ENCODE results near the gene FDX2. TPM values are rescaled to one million over a fixed set of nuclear protein-coding genes. Genes with fewer than 3 reads are reported as not detected.

Gene FDX2
- 16.0 TPM for total RNA-seq (ENCODE audit: unreplicated experiment)
- long read RNA-seq, transcript FDX2-202 (5 exons, 1,012 nt), result major isoform, 12 of 18 reads
- long read RNA-seq, partial matches to known transcripts, result 1 of 18 reads
- long read RNA-seq, other reads (novel, unspliced or antisense), result 1 of 18 reads

GRCh38 chr19:10315335-10316214 is at the start of gene FDX2:
Gene FDX2, minus strand, starts transcription at chr19:10316015. Its CDS starts 19 bp downstream, at chr19:10315996.
- peak; percentile 94 for DNase-seq
- H3K27me3 Mint-ChIP-seq (ENCODE audit: unreplicated experiment), result peaks cover 8% of the 10 kb centered on the region
- TF ChIP-seq CTCF (IDR thresholded peaks at IDR 0.05; ENCODE audit: partially characterized antibody, unreplicated experiment), result no peak
- H3K27ac Mint-ChIP-seq (ENCODE audit: unreplicated experiment), result peak within 1 kb of the TSS; percentile 95
- H3K4me3 Mint-ChIP-seq (ENCODE audit: unreplicated experiment), result peak within 1 kb of the TSS; percentile 96
- peaks cover 4% of the 10 kb centered on the region for H3K36me3 Mint-ChIP-seq (ENCODE audit: unreplicated experiment)
- peaks cover 7% of the 10 kb centered on the region for H3K9me3 Mint-ChIP-seq (ENCODE audit: unreplicated experiment)
- peaks cover 5% of the 10 kb centered on the region for H3K4me1 Mint-ChIP-seq (ENCODE audit: low read depth, unreplicated experiment)

GRCh38 chr19:10365518-10365917 is 49.7 kb upstream of the FDX2 start:
- H3K27me3 Mint-ChIP-seq (ENCODE audit: unreplicated experiment), result peaks cover 2% of the 10 kb centered on the region
- no peak overlapping the region for H3K4me3 Mint-ChIP-seq (ENCODE audit: unreplicated experiment)
- H3K36me3 Mint-ChIP-seq (ENCODE audit: unreplicated experiment), result no peaks in the 10 kb centered on the region
- H3K4me1 Mint-ChIP-seq (ENCODE audit: low read depth, unreplicated experiment), result no peaks in the 10 kb centered on the region
- DNase-seq, result no peak
- H3K9me3 Mint-ChIP-seq (ENCODE audit: unreplicated experiment), result peaks cover 4% of the 10 kb centered on the region
- TF ChIP-seq CTCF (IDR thresholded peaks at IDR 0.05; ENCODE audit: partially characterized antibody, unreplicated experiment), result no peak
- H3K27ac Mint-ChIP-seq (ENCODE audit: unreplicated experiment), result no peak overlapping the region

GRCh38 chr19:10364644-10365043 is 48.8 kb upstream of the FDX2 start:
- Mint-ChIP-seq H3K4me3 (ENCODE audit: unreplicated experiment) (no peak overlapping the region), H3K4me1 (ENCODE audit: low read depth, unreplicated experiment) (no peaks in the 10 kb centered on the region), H3K36me3 (ENCODE audit: unreplicated experiment) (no peaks in the 10 kb centered on the region), H3K27me3 (ENCODE audit: unreplicated experiment) (peaks cover 2% of the 10 kb centered on the region), H3K27ac (ENCODE audit: unreplicated experiment) (no peak overlapping the region), H3K9me3 (ENCODE audit: unreplicated experiment) (peaks cover 4% of the 10 kb centered on the region)
- no peak for TF ChIP-seq CTCF (IDR thresholded peaks at IDR 0.05; ENCODE audit: partially characterized antibody, unreplicated experiment)
- no peak for DNase-seq

GRCh38 chr19:10363789-10364281 is 48.0 kb upstream of the FDX2 start:
- Mint-ChIP-seq H3K27me3 (ENCODE audit: unreplicated experiment) (peaks cover 2% of the 10 kb centered on the region), H3K27ac (ENCODE audit: unreplicated experiment) (no peak overlapping the region), H3K4me1 (ENCODE audit: low read depth, unreplicated experiment) (no peaks in the 10 kb centered on the region), H3K9me3 (ENCODE audit: unreplicated experiment) (peaks cover 4% of the 10 kb centered on the region), H3K4me3 (ENCODE audit: unreplicated experiment) (no peak overlapping the region), H3K36me3 (ENCODE audit: unreplicated experiment) (no peaks in the 10 kb centered on the region)
- DNase-seq, result no peak
- TF ChIP-seq CTCF (IDR thresholded peaks at IDR 0.05; ENCODE audit: partially characterized antibody, unreplicated experiment), result no peak

GRCh38 chr19:10362259-10362658 is 46.4 kb upstream of the FDX2 start:
- Mint-ChIP-seq H3K9me3 (ENCODE audit: unreplicated experiment) (peaks cover 4% of the 10 kb centered on the region), H3K36me3 (ENCODE audit: unreplicated experiment) (no peaks in the 10 kb centered on the region), H3K27me3 (ENCODE audit: unreplicated experiment) (peaks cover 2% of the 10 kb centered on the region), H3K27ac (ENCODE audit: unreplicated experiment) (no peak overlapping the region), H3K4me1 (ENCODE audit: low read depth, unreplicated experiment) (no peaks in the 10 kb centered on the region), H3K4me3 (ENCODE audit: unreplicated experiment) (no peak overlapping the region)
- TF ChIP-seq CTCF (IDR thresholded peaks at IDR 0.05; ENCODE audit: partially characterized antibody, unreplicated experiment), result no peak
- no peak for DNase-seq

Measured in glutamatergic neuron (in vitro differentiated cells).